ENCODE measurements around the gene AGBL3. TPM values are rescaled to one million over a fixed set of nuclear protein-coding genes. Genes with fewer than 3 reads are reported as not detected.
"Not testable (repeated sequence)": the region's sequence is repeated elsewhere in the genome, so short reads cannot be mapped to it uniquely, and the experiment has no call there.

AGBL3 gene
- total and polyA plus RNA-seq, 12 donors: 0.64 to 2.6 (median 1.1) TPM

- Histone ChIP-seq H3K36me3 (peaks cover 2 to 100% (median 74%) of the 10 kb centered on the region in 9 donors), H3K4me3 (no peak overlapping the region), H3K4me1 (peaks cover 0 to 12% (median 0%) of the 10 kb centered on the region in 9 donors), H3K9me3 (no peaks in the 10 kb centered on the region), H3K27me3 (no peaks in the 10 kb centered on the region), H3K27ac (peak overlapping the region in 3 of 10 donors; percentile 16 to 25 (median 17))
- intact Hi-C loops (cut with DNase I): no loop called here
- DNase-seq (no peak), ATAC-seq (no peak)
- TF ChIP-seq CTCF (IDR thresholded peaks at IDR 0.05): peak in 1 of 9 donors; percentile 11
Measured at GRCh38 chr7:134962270-134962780, 24.0 kb upstream of the AGBL3 start.

GRCh38 chr7:134963036-134963435 lies 23.3 kb upstream of the AGBL3 start:
- H3K36me3 ChIP-seq: peaks cover 2 to 100% (median 76%) of the 10 kb centered on the region in 9 donors
- WGBS, 2 donors: 77 to 85% methylated on average over 4 of the region's 4 CpGs
- DNase-seq (no peak), ATAC-seq (no peak)
- TF ChIP-seq CTCF (IDR thresholded peaks at IDR 0.05): no peak
- peaks cover 0 to 12% (median 0%) of the 10 kb centered on the region in 9 donors for H3K4me1 ChIP-seq
- no peaks in the 10 kb centered on the region for H3K27me3 ChIP-seq
- H3K9me3 ChIP-seq: no peaks in the 10 kb centered on the region
- no peak overlapping the region for H3K4me3 ChIP-seq
- intact Hi-C loops (cut with DNase I): no loop called here
- H3K27ac ChIP-seq: peak overlapping the region in 3 of 10 donors; percentile 16 to 25 (median 18)

GRCh38 chr7:134966691-134967090 lies 19.6 kb upstream of the AGBL3 start:
- intact Hi-C loops (cut with DNase I): no loop called here
- peaks cover 0 to 97% (median 47%) of the 10 kb centered on the region in 9 donors for H3K36me3 ChIP-seq
- no peak for TF ChIP-seq CTCF (IDR thresholded peaks at IDR 0.05)
- H3K9me3 ChIP-seq: no peaks in the 10 kb centered on the region
- H3K4me1 ChIP-seq: peaks cover 0 to 12% (median 0%) of the 10 kb centered on the region in 9 donors
- no peak overlapping the region for H3K27ac ChIP-seq
- no peak overlapping the region for H3K4me3 ChIP-seq
- H3K27me3 ChIP-seq: no peaks in the 10 kb centered on the region
- WGBS, 2 donors: 94 to 96% methylated on average over 3 of the region's 3 CpGs
- DNase-seq (no peak), ATAC-seq (no peak)

GRCh38 chr7:134968110-134968509 lies 18.2 kb upstream of the AGBL3 start:
- no peak for DNase-seq
- WGBS, 2 donors: 91 to 93% methylated on average over 4 of the region's 4 CpGs
- H3K27ac ChIP-seq: no peak overlapping the region
- peaks cover 0 to 86% (median 36%) of the 10 kb centered on the region in 9 donors for H3K36me3 ChIP-seq
- no peaks in the 10 kb centered on the region for H3K9me3 ChIP-seq
- intact Hi-C loops (cut with DNase I): no loop called here
- H3K27me3 ChIP-seq: no peaks in the 10 kb centered on the region
- no peak for TF ChIP-seq CTCF (IDR thresholded peaks at IDR 0.05)
- no peak overlapping the region for H3K4me3 ChIP-seq
- no peak for ATAC-seq
- H3K4me1 ChIP-seq: peaks cover 0 to 1% (median 0%) of the 10 kb centered on the region in 9 donors

- WGBS, 2 donors: 95 to 96% methylated on average over 3 of the region's 3 CpGs
Measured at GRCh38 chr7:134981645-134982044, 4.7 kb upstream of the AGBL3 start.

More at GRCh38 chr7:134981645-134982044, 4.7 kb upstream of the AGBL3 start:
- H3K27me3 ChIP-seq, DNase-seq, ATAC-seq, H3K4me3 ChIP-seq, H3K4me1 ChIP-seq, H3K27ac ChIP-seq, H3K36me3 ChIP-seq: not testable (repeated sequence)
- intact Hi-C loops (cut with DNase I): loop anchor here in 1 of 10 donors (10.0 kb wide), 1 partner anchor 183 kb away; no protein-coding TSS in a partner anchor
- H3K9me3 ChIP-seq: peaks cover 0 to 41% (median 0%) of the 10 kb centered on the region in 11 donors
